ENCODE measurements around the gene CHAF1A.

CHAF1A gene

DNA sequence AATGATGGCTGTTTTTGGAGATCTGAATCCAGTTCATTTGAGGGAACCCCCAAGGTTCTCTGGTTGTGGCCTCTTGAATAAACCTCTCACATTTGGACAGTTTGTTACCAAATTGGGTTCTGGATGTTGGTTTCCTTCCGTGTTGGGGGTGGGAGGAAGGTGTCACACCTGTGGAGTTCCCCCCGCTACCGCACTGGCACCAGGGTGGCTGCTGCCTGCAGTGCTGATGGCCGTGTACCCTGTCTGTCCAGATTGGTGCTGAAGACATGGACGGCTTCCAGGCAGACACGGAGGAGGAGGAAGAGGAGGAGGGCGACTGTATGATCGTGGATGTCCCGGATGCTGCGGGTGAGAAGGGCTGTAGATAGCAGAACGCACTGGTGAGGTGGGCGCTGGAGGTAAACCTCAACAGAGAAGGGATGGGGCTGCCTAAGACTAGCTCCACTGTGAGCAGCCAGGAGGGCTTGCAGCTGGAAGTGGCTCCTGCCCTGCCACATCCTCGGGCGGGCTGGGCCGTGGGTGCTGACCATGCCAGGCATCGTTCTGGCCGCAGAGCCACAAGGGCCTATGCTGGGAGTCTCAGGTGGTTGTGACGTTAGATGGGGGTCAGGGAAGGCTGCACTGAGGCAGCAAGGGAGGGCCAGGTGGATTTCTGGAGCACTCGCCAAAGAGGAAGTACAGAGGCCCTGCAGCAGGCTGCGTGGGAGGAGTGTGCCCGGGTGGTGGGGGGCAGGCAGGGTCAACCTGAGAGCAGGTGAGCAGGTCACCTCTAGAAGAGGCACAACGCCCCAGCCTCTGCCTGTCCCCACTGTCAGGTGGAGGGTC is 39.8 kb downstream of the CHAF1A start:
- no peak for DNase-seq (ENCODE audit: low read depth)

DNA sequence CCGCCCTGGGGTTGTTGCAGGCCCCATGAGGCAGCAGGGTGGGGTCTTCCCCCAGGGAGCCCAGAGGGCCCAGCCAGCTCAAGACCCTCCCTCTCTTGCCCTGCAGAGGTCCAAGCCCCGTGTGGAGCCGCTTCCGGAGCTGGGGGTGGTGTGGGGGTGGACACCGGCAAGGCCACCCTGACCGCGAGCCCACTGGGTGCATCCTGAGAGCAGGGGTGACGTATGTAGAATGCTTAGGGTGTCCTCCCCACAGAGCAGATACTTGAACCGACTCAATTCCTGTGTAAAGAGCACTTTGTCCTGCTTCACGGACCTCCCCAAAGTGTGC is 40.3 kb downstream of the CHAF1A start:
- DNase-seq (ENCODE audit: low read depth), result no peak

DNA sequence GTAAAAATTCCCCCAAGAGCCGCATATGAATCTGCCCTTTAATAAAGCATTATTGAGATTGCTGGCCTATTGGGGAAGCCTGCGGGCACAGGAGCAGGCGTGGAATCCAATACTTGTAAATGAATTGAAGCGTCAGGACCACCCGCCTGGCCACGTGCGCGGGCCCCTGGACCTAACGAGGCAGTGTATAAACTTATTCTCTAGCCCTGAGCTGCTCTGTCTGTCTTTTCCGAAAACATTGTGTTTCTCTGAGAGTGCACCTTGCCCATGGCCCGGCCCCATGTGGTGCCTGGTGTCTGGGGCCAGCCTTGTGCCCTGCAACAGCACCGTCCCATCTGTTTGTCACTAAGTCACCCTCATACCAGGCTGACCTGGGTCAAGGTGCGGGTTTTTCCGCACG is 40.7 kb downstream of the CHAF1A start:
- no peak for DNase-seq (ENCODE audit: low read depth)

GRCh38 chr19:4443966-4444764 is 41.7 kb downstream of the CHAF1A start:
- no peak for DNase-seq (ENCODE audit: low read depth)

- no peak for DNase-seq (ENCODE audit: low read depth)
Observed at GRCh38 chr19:4444765-4445741, 42.6 kb downstream of the CHAF1A start.

DNA sequence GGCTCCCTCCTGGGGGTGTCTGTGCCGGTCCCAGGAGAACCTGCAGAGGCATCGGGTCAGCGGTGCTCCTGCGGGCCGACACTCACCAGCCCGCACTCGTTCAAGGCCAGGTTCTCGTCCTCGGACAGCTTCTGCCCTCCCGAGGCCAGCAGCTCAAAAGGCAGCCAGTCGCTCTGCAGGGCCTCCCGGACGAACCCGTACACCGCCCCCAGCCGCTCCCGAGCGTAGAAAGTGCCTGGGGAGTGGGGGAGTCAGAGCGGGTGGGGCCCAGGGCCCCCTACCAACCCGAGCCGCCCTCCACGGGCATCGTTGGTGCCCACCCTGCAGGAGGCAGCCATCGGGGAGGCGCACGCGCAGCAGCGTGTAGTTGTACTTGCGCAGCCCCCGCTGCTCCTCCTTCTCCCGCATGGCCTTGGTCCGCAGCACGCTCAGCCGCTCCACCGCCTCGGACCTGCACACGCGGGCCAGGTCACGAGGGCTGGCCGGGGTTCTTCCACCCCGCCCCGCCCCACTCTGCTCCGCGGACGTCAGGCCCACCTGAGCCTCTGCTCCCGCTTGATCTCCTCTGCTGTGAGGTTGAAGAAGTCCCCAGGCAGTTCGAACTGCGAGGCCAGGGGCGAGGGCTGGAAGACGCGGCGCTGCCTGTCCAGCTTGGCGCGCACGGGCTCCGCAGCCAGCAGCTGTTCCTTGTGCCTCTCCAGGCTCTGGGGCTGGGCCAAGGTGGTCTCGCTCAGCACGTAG is 43.7 kb downstream of the CHAF1A start:
- DNase-seq (ENCODE audit: low read depth), result no peak

- DNase-seq (ENCODE audit: low read depth), result no peak
Observed at GRCh38 chr19:4446704-4447200, 44.3 kb downstream of the CHAF1A start.

- no peak for DNase-seq (ENCODE audit: low read depth)
Observed at GRCh38 chr19:4447327-4448146, 45.1 kb downstream of the CHAF1A start.

DNA sequence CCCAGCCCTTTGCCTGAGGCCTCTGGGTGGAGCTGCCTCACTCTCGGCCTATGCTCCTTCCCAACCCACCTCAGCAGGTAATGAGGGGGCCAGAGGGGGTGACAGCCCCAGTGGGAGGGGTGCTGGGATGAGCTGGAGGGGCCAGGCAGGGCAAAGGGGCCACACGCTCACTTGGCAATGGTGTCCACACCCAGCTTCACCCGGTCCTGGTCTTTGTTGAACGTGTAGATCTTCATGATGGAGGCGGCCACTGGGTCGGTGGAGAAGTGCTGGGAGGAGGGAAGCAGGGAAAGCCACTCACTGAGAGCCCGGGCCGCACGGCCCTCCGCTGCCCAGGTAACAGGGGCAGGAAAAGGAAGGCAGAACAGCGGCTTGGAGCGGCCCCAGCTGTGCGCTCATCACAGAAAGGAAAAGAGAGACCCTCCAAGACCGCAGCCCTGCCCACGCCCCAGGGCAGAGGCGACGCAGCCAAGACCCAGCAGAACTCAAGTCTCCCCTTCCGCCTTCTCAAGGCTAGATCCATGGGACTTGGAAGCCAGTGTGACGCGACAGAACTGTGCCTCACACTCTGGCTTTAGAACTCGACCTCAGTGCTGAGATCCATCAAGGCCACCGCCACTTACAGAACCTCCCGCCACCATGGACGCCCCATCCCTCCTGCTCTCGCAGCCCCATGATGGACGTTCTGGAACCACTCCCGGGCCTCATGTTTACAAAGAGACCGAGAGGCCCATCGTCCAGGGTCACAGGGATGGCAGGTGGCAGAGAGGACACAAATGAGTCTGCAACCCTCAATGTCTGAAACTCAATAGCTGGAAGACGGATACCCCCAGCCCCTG is 45.9 kb downstream of the CHAF1A start:
- DNase-seq (ENCODE audit: low read depth), result no peak

- DNase-seq (ENCODE audit: low read depth), result no peak
Observed at GRCh38 chr19:4449022-4449638, 46.7 kb downstream of the CHAF1A start.

DNA sequence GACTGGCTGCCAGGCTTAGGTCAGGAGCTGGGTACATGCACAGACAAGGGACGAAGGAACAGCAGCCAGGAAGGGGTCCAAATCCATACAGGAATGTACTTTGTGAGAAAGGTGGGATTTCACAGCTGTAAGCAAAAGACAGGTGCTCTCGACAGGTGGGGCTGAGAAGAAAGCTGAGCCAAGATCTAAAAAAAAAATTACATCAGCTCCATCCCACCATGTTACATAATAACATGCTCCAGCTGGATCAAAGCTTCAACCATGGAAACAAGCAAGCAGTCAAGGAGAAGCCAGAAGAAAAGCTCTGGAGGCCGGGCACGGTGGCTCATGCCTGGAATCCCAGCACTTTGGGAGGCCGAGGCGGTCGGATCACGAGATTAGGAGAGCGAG is 47.2 kb downstream of the CHAF1A start:
- no peak for DNase-seq (ENCODE audit: low read depth)

DNA sequence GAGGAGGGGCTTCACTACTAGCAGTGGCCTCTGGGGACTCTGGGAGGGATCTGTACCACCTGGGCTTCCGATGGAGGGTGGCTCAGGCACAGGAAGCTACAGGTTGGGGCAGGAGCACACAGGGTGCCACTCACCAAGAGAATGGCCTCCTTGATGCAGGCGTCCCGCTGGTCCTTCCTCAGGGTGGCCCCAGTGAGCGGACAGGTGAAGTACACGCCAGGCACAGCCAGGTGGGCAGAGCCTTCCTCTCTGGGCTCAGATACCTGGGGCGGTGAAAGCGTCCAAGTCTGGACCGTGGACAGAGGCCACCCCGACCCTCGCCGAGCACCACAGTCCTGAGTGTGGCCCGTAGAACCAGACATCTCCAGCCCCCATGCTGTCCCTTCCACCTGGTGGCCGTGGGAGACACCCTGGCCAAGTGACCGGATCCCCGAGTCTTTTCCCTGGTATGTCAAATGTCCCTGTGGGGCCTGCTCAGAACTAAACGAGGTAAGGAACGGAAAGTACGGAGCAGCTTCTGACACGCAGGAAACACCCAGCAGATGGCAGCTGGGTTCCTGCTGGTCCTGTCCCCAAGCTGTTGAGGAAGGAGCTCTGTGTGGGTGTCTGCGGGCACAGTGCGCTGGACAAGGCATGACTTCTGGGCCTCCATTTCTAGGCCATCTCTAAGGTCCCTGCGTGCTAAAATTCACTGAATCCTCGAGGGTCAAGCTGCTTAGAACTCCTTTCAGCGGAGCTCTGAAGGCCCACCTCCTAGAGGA is 50.0 kb downstream of the CHAF1A start:
- no peak for DNase-seq (ENCODE audit: low read depth)

DNA sequence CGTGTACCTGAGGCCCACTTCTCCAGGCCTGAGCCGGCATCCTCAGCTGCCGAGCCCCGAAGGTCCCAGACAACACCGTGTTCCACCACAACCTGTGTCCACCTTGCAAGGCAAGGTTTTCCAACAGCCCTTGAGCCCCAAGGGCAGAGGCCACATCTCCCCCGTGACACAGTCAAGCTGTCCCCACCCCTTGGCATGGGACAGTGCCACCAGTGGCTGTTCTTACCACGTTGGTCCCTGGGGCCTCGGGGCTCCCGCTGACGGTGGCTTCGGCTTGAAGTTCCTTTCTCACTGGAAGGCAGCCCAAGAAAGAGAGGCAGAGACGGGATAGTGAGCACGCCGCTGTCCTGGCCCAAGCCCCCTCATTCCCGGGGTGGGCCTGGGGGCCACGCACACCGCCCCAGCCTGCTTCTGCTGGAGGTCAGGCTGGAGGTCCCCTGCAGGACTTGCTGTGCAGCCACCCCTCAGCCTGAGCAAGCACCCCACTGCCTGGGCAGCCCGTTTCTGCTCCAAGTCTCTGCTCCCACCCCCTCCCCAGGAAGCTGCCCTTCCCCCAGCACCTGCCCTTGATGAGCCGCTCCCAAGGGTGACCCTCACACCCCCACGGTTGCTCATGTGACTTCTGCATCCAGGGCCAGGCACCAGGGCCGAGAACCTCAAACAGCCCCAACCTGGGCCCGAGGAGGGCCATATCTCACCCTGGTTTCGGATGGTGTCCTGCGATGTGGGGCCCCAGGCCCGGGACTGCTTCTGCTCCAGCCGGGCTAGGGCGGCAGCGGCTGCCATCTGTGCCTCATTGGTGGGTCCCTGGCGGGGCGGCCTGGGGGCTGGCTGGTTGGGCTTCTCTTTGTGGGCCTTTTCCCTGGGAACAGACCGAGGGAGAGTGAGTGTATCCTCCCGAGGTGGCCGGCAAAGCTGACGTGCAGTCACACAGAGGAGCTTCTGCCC is 51.1 kb downstream of the CHAF1A start:
- no peak for DNase-seq (ENCODE audit: low read depth)

GRCh38 chr19:4454747-4455718 is 52.6 kb downstream of the CHAF1A start:
- DNase-seq (ENCODE audit: low read depth), result no peak

GRCh38 chr19:4455719-4456475 is 53.5 kb downstream of the CHAF1A start:
- DNase-seq (ENCODE audit: low read depth), result no peak
